Measurements from ENCODE around the gene NBEA. TPM values are rescaled to one million over a fixed set of nuclear protein-coding genes. Genes with fewer than 3 reads are reported as not detected.

Gene NBEA
- total RNA-seq, 1 experiment from 2014 or later = 4.4 TPM

DNA sequence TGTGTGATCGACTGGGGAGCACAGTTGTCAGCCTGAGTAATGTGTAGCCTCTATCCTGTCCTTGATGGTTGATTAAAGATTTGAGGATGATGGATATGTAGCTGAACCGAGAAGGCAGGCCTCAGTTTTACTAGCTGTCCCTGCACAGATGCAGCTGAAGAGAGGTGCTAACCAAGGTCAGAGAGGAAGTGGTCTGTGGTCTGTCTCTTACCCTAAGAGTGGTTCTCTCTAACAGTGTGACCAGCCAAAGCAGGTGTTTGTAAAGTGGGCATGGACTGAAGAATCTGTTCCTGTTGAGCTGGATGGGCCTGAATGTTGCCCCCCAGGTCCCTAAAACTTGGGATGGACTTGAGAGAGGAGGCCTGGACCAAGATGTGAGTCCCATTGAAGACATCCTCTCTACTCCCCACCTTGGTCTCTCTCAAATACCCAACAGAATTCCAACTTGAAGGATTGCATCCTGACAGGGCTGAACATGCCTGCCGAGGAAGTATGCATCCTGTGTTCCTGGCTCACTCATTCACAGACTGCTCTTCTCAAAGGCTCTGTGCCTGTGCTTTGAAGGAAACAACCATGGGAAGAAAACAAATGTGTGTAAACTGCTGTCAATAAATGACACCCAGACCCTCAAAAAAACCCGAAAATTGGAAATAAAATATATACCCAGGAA, 310.6 kb downstream of the NBEA start:
- Histone ChIP-seq H3K4me2 (ENCODE audit: low read length) (no peak overlapping the region), H3K27me3 (ENCODE audit: low read length) (no peaks in the 10 kb centered on the region), H3K27ac (ENCODE audit: low read length) (no peak overlapping the region), H3K4me3 (ENCODE audit: low read length) (no peak overlapping the region), H3K9ac (ENCODE audit: low read length) (no peak overlapping the region), H3F3A (ENCODE audit: low read length, unreplicated experiment) (no peaks in the 10 kb centered on the region), H3K4me1 (ENCODE audit: insufficient read depth, low read length) (no peaks in the 10 kb centered on the region), H3K36me3 (ENCODE audit: low read depth, low read length) (no peaks in the 10 kb centered on the region), H2AFZ (ENCODE audit: low read length) (no peak overlapping the region), H4K20me1 (ENCODE audit: low read length) (no peaks in the 10 kb centered on the region), H3K79me2 (ENCODE audit: low read length) (no peaks in the 10 kb centered on the region), H3K9me2 (replicated peaks; ENCODE audit: low read length) (no peaks in the 10 kb centered on the region), H3K9me3 (ENCODE audit: low read length) (no peaks in the 10 kb centered on the region)
- no TSS peak for BruUV-seq (replicated peaks)
- CTCF ChIA-PET = no interaction called here
- POLR2A ChIA-PET (ENCODE audit: unreplicated experiment) = no interaction called here
- intact Hi-C loops (cut with micrococcal nuclease) = no loop called here
- DNase-seq (no peak), ATAC-seq (no peak)
- TF ChIP-seq, protein P1, sequence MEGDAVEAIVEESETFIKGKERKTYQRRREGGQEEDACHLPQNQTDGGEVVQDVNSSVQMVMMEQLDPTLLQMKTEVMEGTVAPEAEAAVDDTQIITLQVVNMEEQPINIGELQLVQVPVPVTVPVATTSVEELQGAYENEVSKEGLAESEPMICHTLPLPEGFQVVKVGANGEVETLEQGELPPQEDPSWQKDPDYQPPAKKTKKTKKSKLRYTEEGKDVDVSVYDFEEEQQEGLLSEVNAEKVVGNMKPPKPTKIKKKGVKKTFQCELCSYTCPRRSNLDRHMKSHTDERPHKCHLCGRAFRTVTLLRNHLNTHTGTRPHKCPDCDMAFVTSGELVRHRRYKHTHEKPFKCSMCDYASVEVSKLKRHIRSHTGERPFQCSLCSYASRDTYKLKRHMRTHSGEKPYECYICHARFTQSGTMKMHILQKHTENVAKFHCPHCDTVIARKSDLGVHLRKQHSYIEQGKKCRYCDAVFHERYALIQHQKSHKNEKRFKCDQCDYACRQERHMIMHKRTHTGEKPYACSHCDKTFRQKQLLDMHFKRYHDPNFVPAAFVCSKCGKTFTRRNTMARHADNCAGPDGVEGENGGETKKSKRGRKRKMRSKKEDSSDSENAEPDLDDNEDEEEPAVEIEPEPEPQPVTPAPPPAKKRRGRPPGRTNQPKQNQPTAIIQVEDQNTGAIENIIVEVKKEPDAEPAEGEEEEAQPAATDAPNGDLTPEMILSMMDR (conservative IDR thresholded peaks at IDR 0.05; ENCODE audit: low read depth, low read length) = no peak
- TF ChIP-seq EZH2 (IDR thresholded peaks at IDR 0.05; ENCODE audit: low read length, unreplicated experiment) = no peak
- no peak for TF ChIP-seq EZH2phosphoT487 (IDR thresholded peaks at IDR 0.05; ENCODE audit: borderline replicate concordance, low read length)

DNA sequence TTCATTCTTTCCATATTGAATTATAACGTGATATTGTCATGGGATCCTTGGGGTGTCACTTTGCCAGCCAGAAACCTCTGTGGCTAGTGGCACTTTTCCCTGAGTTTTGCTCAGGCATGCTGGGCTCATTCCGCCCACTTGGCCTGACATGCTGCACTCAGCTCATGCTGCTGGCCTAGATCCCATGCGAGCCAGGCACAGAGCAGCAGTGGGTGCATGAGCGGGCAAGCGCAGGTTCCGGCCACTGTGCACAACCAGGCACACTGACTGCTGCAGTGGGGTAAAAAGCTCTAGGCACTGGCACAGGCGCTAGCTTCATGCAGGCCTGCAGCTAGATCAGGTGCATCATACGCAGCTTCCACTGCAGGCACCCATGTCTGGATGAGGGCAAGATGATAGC, 313.2 kb downstream of the NBEA start:
- no peak overlapping the region for H2AFZ ChIP-seq (ENCODE audit: low read length)

More for the DNA sequence above, 313.2 kb downstream of the NBEA start:
- Histone ChIP-seq H3K79me2 (ENCODE audit: low read length) (no peaks in the 10 kb centered on the region), H3K4me2 (ENCODE audit: low read length) (no peak overlapping the region), H3K36me3 (ENCODE audit: low read depth, low read length) (no peaks in the 10 kb centered on the region), H3F3A (ENCODE audit: low read length, unreplicated experiment) (no peaks in the 10 kb centered on the region), H3K4me1 (ENCODE audit: insufficient read depth, low read length) (no peaks in the 10 kb centered on the region), H4K20me1 (ENCODE audit: low read length) (no peaks in the 10 kb centered on the region), H3K4me3 (ENCODE audit: low read length) (no peak overlapping the region), H3K27me3 (ENCODE audit: low read length) (no peaks in the 10 kb centered on the region), H3K27ac (ENCODE audit: low read length) (no peak overlapping the region), H3K9me2 (replicated peaks; ENCODE audit: low read length) (no peaks in the 10 kb centered on the region), H3K9ac (ENCODE audit: low read length) (no peak overlapping the region), H3K9me3 (ENCODE audit: low read length) (no peaks in the 10 kb centered on the region)
- ATAC-seq = no peak
- DNase-seq = no peak
- no TSS peak for BruUV-seq (replicated peaks)
- no peak for TF ChIP-seq EZH2phosphoT487 (IDR thresholded peaks at IDR 0.05; ENCODE audit: borderline replicate concordance, low read length)
- TF ChIP-seq EZH2 (IDR thresholded peaks at IDR 0.05; ENCODE audit: low read length, unreplicated experiment) = no peak
- TF ChIP-seq, protein P1 (conservative IDR thresholded peaks at IDR 0.05; ENCODE audit: low read depth, low read length) = no peak
- POLR2A ChIA-PET (ENCODE audit: unreplicated experiment) = no interaction called here
- intact Hi-C loops (cut with micrococcal nuclease) = no loop called here
- CTCF ChIA-PET = no interaction called here
